HCT116 (cell line): ENCODE data around the gene PML. TPM values are rescaled to one million over a fixed set of nuclear protein-coding genes. Genes with fewer than 3 reads are reported as not detected.

Experiments used
- ATAC-seq: fragments of 200-7000 bp; cut with Tn5 transposase; 2 replicates; pipeline ENCODE4 v1.9.1; 2020; ENCODE audit warnings: mild to moderate bottlenecking, moderate library complexity
- BruUV-seq: library from RNA; stranded (reverse); fragments of 400-500 nt; replicated peaks from 2 replicates; lab custom pipeline; 2021; lab: Mats Ljungman, UMichigan
- CTCF ChIA-PET: fragments of 300-600 bp; sonication (Branson Sonifier 250); formaldehyde crosslinking; loops from one replicate; lab custom pipeline; 2021; ENCODE audit warnings: antibody characterized with exemption; lab: Charles Lee
- POLR2A ChIA-PET: fragments of 300-600, 350-600 bp; sonication (Branson Sonifier 250); formaldehyde crosslinking; loops from one replicate; lab custom pipeline; 2021; ENCODE audit warnings: antibody characterized with exemption; lab: Charles Lee
- RAD21 ChIA-PET, 2 experiments: fragments of 300-600 bp; sonication (Branson Sonifier 250); formaldehyde crosslinking; loops; one replicate each; lab custom pipeline; 2023; ENCODE audit warnings: low total read pairs in 2 of 2; ENCODE audit not compliant: uncharacterized antibody in 2 of 2, unreplicated experiment in 2 of 2, low non-redundant PET in 1 of 2; lab: Charles Lee
- DNase-seq: peaks from one replicate; pipeline ENCODE4 v3.0.0-alpha.2; 2010; ENCODE audit warnings: low read depth, low spot score
- H2AFZ ChIP-seq: fragments of 200-600 bp; shearing (Covaris generic), sonication (generic); 2 replicates; pipeline ENCODE4 v1.6.1; 2017; ENCODE audit warnings: low read depth, mixed run types, mixed read lengths, antibody characterized with exemption, low read length; ENCODE audit not compliant: poor library complexity, severe bottlenecking
- H3K27ac ChIP-seq: 2 replicates; pipeline ENCODE4 v1.5.1; 2012; ENCODE audit warnings: low read depth, low read length
- H3K27me3 ChIP-seq: fragments of 200-600 bp; sonication (generic); 2 replicates; pipeline ENCODE4 v1.6.1; 2016; ENCODE audit warnings: mixed run types, low read length, mixed read lengths; ENCODE audit not compliant: insufficient read depth
- H3K36me3 ChIP-seq, 2 experiments: fragments of 200-500 bp in 1 of 2; fragments of 200-600 bp in 1 of 2; sonication (Bioruptor generic) in 1 of 2; sonication (generic) in 1 of 2; 2 replicates each; pipeline versions ENCODE4 v1.5.1 to v1.6.1; 2014 to 2016; ENCODE audit warnings: low read length in 2 of 2, inconsistent platforms in 1 of 2, mixed read lengths in 1 of 2, mixed run types in 1 of 2; ENCODE audit not compliant: insufficient read depth in 2 of 2, control insufficient read depth in 1 of 2
- H3K4me1 ChIP-seq, 2 experiments: fragments of 200-600 bp in 1 of 2; sonication (generic) in 1 of 2; 2 replicates each; pipeline versions ENCODE4 v1.5.1 to v1.6.1; 2012 to 2017; ENCODE audit warnings: low read length in 2 of 2, inconsistent platforms in 1 of 2, mild to moderate bottlenecking in 1 of 2, mixed read lengths in 1 of 2, mixed run types in 1 of 2, moderate library complexity in 1 of 2; ENCODE audit not compliant: insufficient read depth in 2 of 2, control insufficient read depth in 1 of 2
- H3K4me2 ChIP-seq: fragments of 200-600 bp; sonication (generic); 2 replicates; pipeline ENCODE4 v1.6.1; 2017; ENCODE audit warnings: mixed run types, low read length, mixed read lengths
- H3K4me3 ChIP-seq, 2 experiments: fragments of 200-600 bp in 1 of 2; sonication (generic) in 1 of 2; replicated peaks in 1 of 2; 2 replicates each; pipeline ENCODE4 v1.5.1; 2011 to 2016; ENCODE audit warnings: low read length in 2 of 2, control low read depth in 1 of 2, low read depth in 1 of 2, mild to moderate bottlenecking in 1 of 2, mixed read lengths in 1 of 2, mixed run types in 1 of 2
- H3K79me2 ChIP-seq: fragments of 200-600 bp; sonication (generic); 2 replicates; pipeline ENCODE4 v1.6.1; 2017; ENCODE audit warnings: mild to moderate bottlenecking, mixed run types, low read length, moderate library complexity, mixed read lengths; ENCODE audit not compliant: insufficient read depth
- H3K9ac ChIP-seq: fragments of 200-600 bp; sonication (generic); 2 replicates; pipeline ENCODE4 v1.6.1; 2016; ENCODE audit warnings: low read length, mixed read lengths
- H3K9me2 ChIP-seq: fragments of 200-600 bp; sonication (generic), shearing (Covaris generic); 2 replicates; pipeline ENCODE4 v1.6.1; 2017; ENCODE audit warnings: mixed run types, mild to moderate bottlenecking, moderate library complexity; ENCODE audit not compliant: insufficient read depth
- H3K9me3 ChIP-seq, 2 experiments: fragments of 200-500 bp in 1 of 2; fragments of 200-600 bp in 1 of 2; sonication (Bioruptor generic) in 1 of 2; sonication (generic) in 1 of 2; 2 replicates each; pipeline ENCODE4 v1.6.1; 2014 to 2017; ENCODE audit warnings: low read length in 2 of 2, mixed read lengths in 2 of 2, inconsistent platforms in 1 of 2, low read depth in 1 of 2, mild to moderate bottlenecking in 1 of 2, mixed run types in 1 of 2, moderate library complexity in 1 of 2; ENCODE audit not compliant: control insufficient read depth in 1 of 2, insufficient read depth in 1 of 2
- H4K20me1 ChIP-seq: fragments of 200-600 bp; sonication (generic), shearing (Covaris generic); 2 replicates; pipeline ENCODE4 v1.6.1; 2017; ENCODE audit warnings: mixed run types, mild to moderate bottlenecking, moderate library complexity; ENCODE audit not compliant: insufficient read depth
- CEBPB ChIP-seq: IDR thresholded peaks from 2 replicates; pipeline ENCODE4 v1.6.1; 2012; ENCODE audit warnings: low read depth
- CTCF ChIP-seq, 3 experiments: fragments of 200-600 bp in 1 of 3; sonication (generic) in 1 of 3; IDR thresholded peaks in 2 of 3; conservative IDR thresholded peaks in 1 of 3; 2 replicates each; pipeline ENCODE4 v1.5.1; 2012 to 2017; ENCODE audit warnings: low read depth in 2 of 3, low read length in 2 of 3, antibody characterized with exemption in 1 of 3, borderline replicate concordance in 1 of 3, control low read depth in 1 of 3, mild to moderate bottlenecking in 1 of 3, mixed read lengths in 1 of 3, mixed run types in 1 of 3, moderate library complexity in 1 of 3; ENCODE audit not compliant: insufficient read depth in 1 of 3
- EGR1 ChIP-seq: IDR thresholded peaks from 2 replicates; pipeline ENCODE4 v1.6.1; 2012; ENCODE audit warnings: low read depth
- ELF1 ChIP-seq: IDR thresholded peaks from 2 replicates; pipeline ENCODE4 v1.6.1; 2012; ENCODE audit warnings: low read depth, borderline replicate concordance
- EZH2 ChIP-seq: fragments of 200-600 bp; sonication (generic); IDR thresholded peaks from 2 replicates; pipeline ENCODE4 v1.6.1; 2017; ENCODE audit warnings: antibody characterized with exemption, mixed run types
- EZH2phosphoT487 ChIP-seq: fragments of 200-600 bp; IDR thresholded peaks from 2 replicates; pipeline ENCODE4 v1.6.1; 2018; ENCODE audit warnings: antibody characterized with exemption, borderline replicate concordance
- FOSL1 ChIP-seq: IDR thresholded peaks from 2 replicates; pipeline ENCODE4 v1.6.1; 2012; ENCODE audit warnings: low read depth
- JUND ChIP-seq: IDR thresholded peaks from 2 replicates; pipeline ENCODE4 v1.6.1; 2012
- MAX ChIP-seq: IDR thresholded peaks from 2 replicates; pipeline ENCODE4 v1.6.1; 2012
- POLR2A ChIP-seq: IDR thresholded peaks from 2 replicates; pipeline ENCODE4 v1.7.0; 2011; ENCODE audit warnings: borderline replicate concordance; ENCODE audit not compliant: insufficient read depth, insufficient read length; ENCODE audit errors: extremely low read depth
- RAD21 ChIP-seq: IDR thresholded peaks from 2 replicates; pipeline ENCODE4 v1.6.1; 2012; ENCODE audit warnings: low read depth, mild to moderate bottlenecking
- REST ChIP-seq: IDR thresholded peaks from 2 replicates; pipeline ENCODE4 v1.6.1; 2012; ENCODE audit warnings: low read depth
- SIN3A ChIP-seq: IDR thresholded peaks from 2 replicates; pipeline ENCODE4 v1.6.1; 2012; ENCODE audit warnings: low read depth
- SP1 ChIP-seq: IDR thresholded peaks from 2 replicates; pipeline ENCODE4 v1.6.1; 2012; ENCODE audit warnings: low read depth
- SRF ChIP-seq: IDR thresholded peaks from 2 replicates; pipeline ENCODE4 v1.6.1; 2012; ENCODE audit warnings: low read depth
- TCF7L2 ChIP-seq: IDR thresholded peaks from 2 replicates; pipeline ENCODE4 v1.7.0; 2011; ENCODE audit warnings: borderline replicate concordance, inconsistent platforms; ENCODE audit not compliant: insufficient read depth, insufficient read length; ENCODE audit errors: extremely low read depth
- YY1 ChIP-seq: IDR thresholded peaks from 2 replicates; pipeline ENCODE4 v1.6.1; 2011; ENCODE audit warnings: low read length, low read depth, moderate library complexity, mild to moderate bottlenecking; ENCODE audit not compliant: insufficient replicate concordance; ENCODE audit errors: extremely low read depth
- ZBTB33 ChIP-seq: IDR thresholded peaks from 2 replicates; pipeline ENCODE4 v1.6.1; 2011; ENCODE audit warnings: mild to moderate bottlenecking, low read length, moderate library complexity; ENCODE audit not compliant: insufficient replicate concordance; ENCODE audit errors: extremely low read depth
- ZNF274 ChIP-seq: fragments of 200-500 bp; sonication (Bioruptor generic); IDR thresholded peaks from 2 replicates; pipeline ENCODE4 v1.6.1; 2014; ENCODE audit warnings: mild to moderate bottlenecking, low read depth, low read length, inconsistent platforms
- intact Hi-C: fragments of 100-400 bp; cut with micrococcal nuclease; formaldehyde crosslinking; loops from 2 replicates; pipeline ENCODE4 v1.10.0; 2022
- total RNA-seq: library from RNA; stranded (reverse); gene quantifications from one replicate; pipeline ENCODE4 v1.2.1, GENCODE V29; 2021; ENCODE audit not compliant: unreplicated experiment

The PML gene
- total RNA-seq, 1 experiment from 2014 or later = 28.1 TPM

GRCh38 chr15:74044267-74045110, 50.0 kb downstream of the PML start:
- peaks cover 7 to 19% of the 10 kb centered on the region in 2 experiments for H3K4me1 ChIP-seq
- H3K9ac ChIP-seq = no peak overlapping the region
- TF ChIP-seq EZH2phosphoT487 (no peak), CTCF (IDR thresholded peaks at IDR 0.05 in 2 of 3, conservative IDR thresholded peaks at IDR 0.05 in 1 of 3; ENCODE audit: borderline replicate concordance in 1 of 3, insufficient read depth in 1 of 3, low read depth in 2 of 3, low read length in 2 of 3) (no peak), FOSL1 (no peak), CEBPB (no peak), EZH2 (no peak), ELF1 (no peak), YY1 (no peak), ZBTB33 (no peak), REST (no peak), RAD21 (no peak), POLR2A (no peak), MAX (no peak), SRF (no peak), SP1 (no peak), TCF7L2 (no peak), EGR1 (no peak), ZNF274 (no peak), SIN3A (no peak), JUND (no peak)
- no peaks in the 10 kb centered on the region for H3K36me3 ChIP-seq
- intact Hi-C loops = no loop called here
- H3K4me3 ChIP-seq = no peak overlapping the region
- H3K9me3 ChIP-seq = no peaks in the 10 kb centered on the region
- RAD21 ChIA-PET = no interaction called here
- POLR2A ChIA-PET = no interaction called here
- H3K27ac ChIP-seq = no peak overlapping the region
- no peaks in the 10 kb centered on the region for H3K79me2 ChIP-seq
- BruUV-seq = no TSS peak
- CTCF ChIA-PET = interaction anchor here (0.9 to 1.6 kb wide), 4 partner anchors 8 to 277 kb away, joined by 3 to 6 read pairs (median 4); no protein-coding TSS in a partner anchor
- H3K4me2 ChIP-seq = no peak overlapping the region
- H3K9me2 ChIP-seq = no peaks in the 10 kb centered on the region
- DNase-seq (no peak), ATAC-seq (no peak)
- no peaks in the 10 kb centered on the region for H3K27me3 ChIP-seq
- H4K20me1 ChIP-seq = no peaks in the 10 kb centered on the region
- no peak overlapping the region for H2AFZ ChIP-seq
